ENCODE results near the gene SEL1L.

- TF ChIP-seq, protein P1, sequence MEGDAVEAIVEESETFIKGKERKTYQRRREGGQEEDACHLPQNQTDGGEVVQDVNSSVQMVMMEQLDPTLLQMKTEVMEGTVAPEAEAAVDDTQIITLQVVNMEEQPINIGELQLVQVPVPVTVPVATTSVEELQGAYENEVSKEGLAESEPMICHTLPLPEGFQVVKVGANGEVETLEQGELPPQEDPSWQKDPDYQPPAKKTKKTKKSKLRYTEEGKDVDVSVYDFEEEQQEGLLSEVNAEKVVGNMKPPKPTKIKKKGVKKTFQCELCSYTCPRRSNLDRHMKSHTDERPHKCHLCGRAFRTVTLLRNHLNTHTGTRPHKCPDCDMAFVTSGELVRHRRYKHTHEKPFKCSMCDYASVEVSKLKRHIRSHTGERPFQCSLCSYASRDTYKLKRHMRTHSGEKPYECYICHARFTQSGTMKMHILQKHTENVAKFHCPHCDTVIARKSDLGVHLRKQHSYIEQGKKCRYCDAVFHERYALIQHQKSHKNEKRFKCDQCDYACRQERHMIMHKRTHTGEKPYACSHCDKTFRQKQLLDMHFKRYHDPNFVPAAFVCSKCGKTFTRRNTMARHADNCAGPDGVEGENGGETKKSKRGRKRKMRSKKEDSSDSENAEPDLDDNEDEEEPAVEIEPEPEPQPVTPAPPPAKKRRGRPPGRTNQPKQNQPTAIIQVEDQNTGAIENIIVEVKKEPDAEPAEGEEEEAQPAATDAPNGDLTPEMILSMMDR (IDR thresholded peaks at IDR 0.05), result no peak
- no peak for TF ChIP-seq POLR2AphosphoS5 (IDR thresholded peaks at IDR 0.05)
Measured at GRCh38 chr14:81559385-81559784, 25.7 kb upstream of the SEL1L start.
